Brain microvascular endothelial cell (primary cell): ENCODE results near the gene IMMP2L.
A peak's percentile ranks its signal among the peaks of the same experiment; 100 is the strongest.
"Not testable (repeated sequence)": the region's sequence is repeated elsewhere in the genome, so short reads cannot be mapped to it uniquely, and the experiment has no call there.

Source experiments
- DNase-seq: peaks from one replicate; pipeline ENCODE4 v3.0.0-alpha.2; 2020
- H3K27ac ChIP-seq: fragments of 250-450 bp; sonication (Bioruptor Pico); 2 replicates; pipeline ENCODE4 v1.5.1; 2020; ENCODE audit warnings: mild to moderate bottlenecking, moderate library complexity
- H3K27me3 ChIP-seq: fragments of 250-450 bp; sonication (Bioruptor Pico); replicated peaks from 2 replicates; pipeline ENCODE4 v1.5.1; 2020; ENCODE audit warnings: mild to moderate bottlenecking
- H3K36me3 ChIP-seq: fragments of 250-450 bp; sonication (Bioruptor Pico); replicated peaks from 2 replicates; pipeline ENCODE4 v1.5.1; 2020; ENCODE audit warnings: mild to moderate bottlenecking
- H3K4me3 ChIP-seq: 2 replicates; pipeline ENCODE4 v1.5.1; 2011; ENCODE audit warnings: low read depth, mild to moderate bottlenecking, control low read depth, low read length, moderate library complexity
- CTCF ChIP-seq: IDR thresholded peaks from 2 replicates; pipeline ENCODE4 v1.5.1; 2011; ENCODE audit warnings: low read depth, mild to moderate bottlenecking, moderate library complexity, low read length, control low read depth, inconsistent platforms; ENCODE audit errors: missing control alignments
- in situ Hi-C: cut with HindIII; loops from 2 replicates; pipeline ENCODE4 v1.10.0; 2017; ENCODE audit warnings: low sequenced_read_pairs, low pct_ligation_motif_present

Gene IMMP2L

GRCh38 chr7:111561904-111562732, at the start of gene IMMP2L:
Gene IMMP2L, minus strand, starts transcription at chr7:111562492.
- Histone ChIP-seq H3K36me3 (no peaks in the 10 kb centered on the region), H3K4me3 (peak within 1 kb of the TSS; percentile 74), H3K27ac (peak within 1 kb of the TSS; percentile 64), H3K27me3 (no peaks in the 10 kb centered on the region)
- in situ Hi-C loops = no loop called here
- TF ChIP-seq CTCF = peak; percentile 57
- peak; percentile 82 for DNase-seq

DNA sequence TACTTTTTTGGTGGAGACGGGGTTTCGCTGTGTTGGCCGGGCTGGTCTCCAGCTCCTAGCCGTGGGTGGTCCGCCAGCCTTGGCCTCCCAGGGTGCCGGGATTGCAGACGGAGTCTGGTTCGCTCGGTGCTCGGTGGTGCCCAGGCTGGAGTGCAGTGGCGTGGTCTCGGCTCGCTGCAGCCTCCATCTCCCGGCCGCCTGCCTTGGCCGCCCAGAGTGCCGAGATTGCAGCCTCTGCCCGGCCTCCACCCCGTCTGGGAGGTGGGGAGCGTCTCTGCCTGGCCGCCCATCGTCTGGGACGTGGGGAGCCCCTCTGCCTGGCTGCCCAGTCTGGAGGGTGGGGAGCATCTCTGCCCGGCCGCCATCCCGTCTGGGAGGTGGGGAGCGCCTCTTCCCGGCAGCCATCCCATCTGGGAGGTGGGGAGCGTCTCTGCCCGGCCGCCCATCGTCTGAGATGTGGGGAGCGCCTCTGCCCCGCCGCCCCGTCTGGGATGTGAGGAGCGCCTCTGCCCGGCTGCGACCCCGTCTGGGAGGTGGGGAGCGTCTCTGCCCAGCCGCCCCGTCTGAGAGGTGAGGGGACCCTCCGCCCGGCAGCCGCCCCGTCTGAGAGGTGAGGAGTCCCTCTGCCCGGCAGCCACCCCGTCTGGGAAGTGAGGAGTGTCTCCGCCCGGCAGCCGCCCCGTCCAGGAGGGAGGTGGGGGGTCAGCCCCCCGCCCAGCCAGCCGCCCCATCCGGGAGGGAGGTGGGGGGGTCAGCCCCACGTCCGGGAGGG, 47.4 kb upstream of the IMMP2L start:
- in situ Hi-C loops, H3K4me3 ChIP-seq, H3K27me3 ChIP-seq, H3K27ac ChIP-seq, H3K36me3 ChIP-seq, DNase-seq: not testable (repeated sequence)

DNA sequence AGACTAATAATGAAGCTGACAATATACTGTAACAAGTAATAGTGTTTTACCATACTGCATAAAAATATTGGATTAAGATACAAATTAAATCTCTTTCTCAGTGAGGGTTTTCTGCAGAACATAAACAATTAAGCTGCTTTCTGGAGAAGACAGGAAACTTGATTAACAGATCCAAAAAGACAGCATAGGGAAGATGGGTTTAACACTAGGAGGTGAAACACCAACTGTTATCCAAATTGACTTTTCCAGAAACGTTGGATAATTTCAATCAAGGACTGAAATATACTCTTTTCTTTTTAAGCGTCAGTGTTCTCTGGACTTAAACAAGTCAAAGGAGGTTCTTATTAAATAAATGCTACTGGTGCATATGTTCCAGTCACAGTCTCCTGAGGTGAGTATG, 45.3 kb upstream of the IMMP2L start:
- DNase-seq = no peak
- Histone ChIP-seq H3K27me3 (no peaks in the 10 kb centered on the region), H3K36me3 (no peaks in the 10 kb centered on the region), H3K27ac (no peak overlapping the region), H3K4me3 (no peak overlapping the region)
- no peak for TF ChIP-seq CTCF
- in situ Hi-C loops = no loop called here

DNA sequence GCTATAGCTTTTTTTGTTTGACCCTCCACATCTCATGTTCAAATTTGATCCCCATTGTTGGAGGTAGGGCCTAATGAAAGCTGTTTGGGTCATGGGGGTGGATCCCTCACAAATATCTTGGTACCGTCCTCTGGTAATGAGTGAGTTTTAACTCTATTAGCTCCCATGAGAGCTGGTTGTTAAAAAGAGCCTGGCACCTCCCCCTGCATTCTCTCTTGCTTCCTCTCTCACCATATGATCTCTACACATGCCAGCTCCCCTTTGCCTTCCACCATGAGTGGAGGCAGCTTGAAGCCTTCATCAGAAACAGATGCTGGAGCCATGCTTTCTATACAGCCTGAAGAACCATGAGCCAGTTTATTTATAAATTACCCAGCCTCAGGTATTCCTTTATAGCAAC, 43.0 kb upstream of the IMMP2L start:
- in situ Hi-C loops = no loop called here
- Histone ChIP-seq H3K27me3 (no peaks in the 10 kb centered on the region), H3K27ac (no peak overlapping the region), H3K4me3 (no peak overlapping the region), H3K36me3 (no peaks in the 10 kb centered on the region)
- DNase-seq = no peak
- TF ChIP-seq CTCF = no peak

DNA sequence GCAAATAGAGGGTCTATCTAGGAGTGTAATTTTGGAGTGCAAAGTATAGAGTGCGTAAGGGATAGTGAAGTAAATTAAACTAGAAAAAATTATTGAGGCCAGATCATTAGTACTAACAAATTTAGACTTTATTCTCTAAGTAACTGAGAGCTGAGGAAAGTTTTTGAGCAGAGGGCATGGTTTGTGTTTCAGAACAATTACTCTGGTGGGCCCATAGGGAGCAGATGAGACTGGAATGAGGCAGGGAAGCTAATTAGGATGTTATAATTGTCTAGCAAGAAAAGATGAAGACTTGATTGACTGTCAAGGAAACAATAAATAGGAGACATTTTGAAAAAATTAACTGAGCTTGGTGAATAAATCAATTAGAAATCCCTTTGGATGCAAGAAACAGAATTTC, 37.8 kb upstream of the IMMP2L start:
- no peaks in the 10 kb centered on the region for H3K36me3 ChIP-seq
- H3K27me3 ChIP-seq = no peaks in the 10 kb centered on the region
- in situ Hi-C loops = no loop called here
- no peak overlapping the region for H3K27ac ChIP-seq
- H3K4me3 ChIP-seq = no peak overlapping the region
- TF ChIP-seq CTCF = no peak
- DNase-seq = no peak

DNA sequence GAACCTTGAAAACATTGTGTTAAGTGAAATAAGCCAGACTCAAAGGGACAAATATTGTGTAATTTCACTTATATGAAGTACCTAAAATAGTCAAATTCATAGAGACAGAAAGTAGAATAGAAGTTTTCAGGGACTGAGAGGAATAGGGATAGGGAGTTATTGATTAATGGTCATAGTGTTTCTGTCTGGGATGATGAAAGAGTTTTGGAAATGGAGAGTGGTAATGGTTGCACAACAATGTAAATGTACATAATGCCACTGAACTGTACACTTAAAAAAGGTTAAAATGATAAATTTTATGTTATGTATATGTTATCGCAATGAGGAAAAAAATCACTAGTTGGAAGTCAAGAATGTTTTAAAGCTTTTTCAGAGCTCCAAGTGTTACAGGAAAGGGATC, 33.5 kb upstream of the IMMP2L start:
- Histone ChIP-seq H3K4me3 (no peak overlapping the region), H3K36me3 (no peaks in the 10 kb centered on the region), H3K27ac (no peak overlapping the region), H3K27me3 (no peaks in the 10 kb centered on the region)
- no peak for TF ChIP-seq CTCF
- in situ Hi-C loops = no loop called here
- DNase-seq = no peak
